ENCODE measurements around the gene ESPN.

ESPN gene

DNA sequence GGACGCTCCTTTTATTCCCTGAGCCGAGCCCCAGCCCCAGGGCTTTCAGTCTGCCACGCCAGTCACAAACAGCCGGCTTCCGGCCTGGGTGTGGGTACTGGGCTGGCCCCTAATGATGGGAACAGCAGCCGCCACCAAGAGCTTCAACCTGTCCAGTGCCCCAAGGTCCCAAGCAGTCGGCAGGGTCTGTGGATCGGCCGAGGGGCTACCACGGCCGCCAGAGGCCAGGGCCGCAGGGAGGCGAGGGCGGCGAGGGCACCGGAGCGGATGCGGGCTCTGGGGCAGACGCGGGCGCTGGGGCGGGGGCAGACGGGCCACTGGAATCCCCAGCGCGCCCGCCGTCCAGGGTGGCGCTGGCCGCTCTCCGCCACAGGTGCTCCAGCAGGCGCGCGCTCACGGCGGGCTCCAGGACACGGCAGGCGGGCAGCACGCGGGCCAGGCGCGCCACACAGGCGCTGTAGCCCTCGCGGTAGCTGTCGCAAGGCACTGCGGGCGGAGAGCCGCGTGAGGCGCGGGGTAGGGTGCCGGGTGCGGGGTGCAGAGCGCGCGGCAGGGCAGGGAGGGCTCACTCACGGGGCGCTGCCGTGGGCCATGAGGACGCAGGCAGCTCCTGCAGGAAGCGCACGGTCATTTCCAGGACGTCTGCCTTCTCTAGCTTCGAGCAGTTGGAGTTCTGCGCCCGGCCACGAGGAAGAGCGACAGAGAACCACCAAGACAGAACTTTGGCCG lies 5.7 kb upstream of the ESPN start:
- DNase-seq (ENCODE audit: low read depth, low spot score) = no peak
- Histone ChIP-seq H3K4me3 (ENCODE audit: insufficient read length, low read depth) (no peak overlapping the region), H3K27me3 (ENCODE audit: insufficient read depth, insufficient read length) (peaks cover 82% of the 10 kb centered on the region), H3K36me3 (ENCODE audit: insufficient read depth, insufficient read length, low read length) (no peaks in the 10 kb centered on the region), H3K9me3 (ENCODE audit: insufficient read depth, low read length) (no peaks in the 10 kb centered on the region), H3K9ac (ENCODE audit: insufficient read length, low read depth) (no peak overlapping the region), H3K4me1 (ENCODE audit: insufficient read depth, insufficient read length) (no peaks in the 10 kb centered on the region)
- TF ChIP-seq YY1 (IDR thresholded peaks at IDR 0.05; ENCODE audit: insufficient read depth, insufficient read length) = no peak
- TF ChIP-seq SUZ12 (IDR thresholded peaks at IDR 0.05; ENCODE audit: extremely low read depth, insufficient read depth, insufficient read length) = no peak
- no peak for TF ChIP-seq ZNF274 (IDR thresholded peaks at IDR 0.05; ENCODE audit: low read depth, low read length)

DNA sequence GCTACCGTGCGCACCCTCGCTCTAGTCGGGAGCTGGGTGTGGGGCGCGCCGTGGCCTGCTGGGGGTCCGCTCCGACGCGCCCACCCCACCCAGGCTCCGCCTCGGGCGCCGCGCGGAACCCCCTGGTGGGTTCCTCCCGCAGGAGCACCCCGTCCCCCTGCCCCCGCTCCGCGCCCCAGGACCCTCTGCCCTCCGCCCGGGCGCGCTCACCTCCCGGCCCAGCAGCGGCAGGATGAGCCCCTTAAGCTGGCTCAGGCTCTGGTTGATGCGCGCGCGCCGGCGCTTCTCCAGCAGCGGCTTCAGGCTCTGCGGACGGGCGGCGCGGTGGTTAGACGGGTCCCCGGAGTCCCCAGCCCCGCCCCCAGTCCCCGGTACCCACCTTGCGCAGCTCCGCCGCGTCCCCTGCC lies 5.2 kb upstream of the ESPN start:
- no peak overlapping the region for H3K9ac ChIP-seq (ENCODE audit: insufficient read length, low read depth)
- peaks cover 86% of the 10 kb centered on the region for H3K27me3 ChIP-seq (ENCODE audit: insufficient read depth, insufficient read length)
- no peaks in the 10 kb centered on the region for H3K4me1 ChIP-seq (ENCODE audit: insufficient read depth, insufficient read length)
- H3K9me3 ChIP-seq (ENCODE audit: insufficient read depth, low read length) = no peaks in the 10 kb centered on the region
- H3K4me3 ChIP-seq (ENCODE audit: insufficient read length, low read depth) = no peak overlapping the region
- DNase-seq (ENCODE audit: low read depth, low spot score) = no peak
- TF ChIP-seq SUZ12 (IDR thresholded peaks at IDR 0.05; ENCODE audit: extremely low read depth, insufficient read depth, insufficient read length) (no peak), YY1 (IDR thresholded peaks at IDR 0.05; ENCODE audit: insufficient read depth, insufficient read length) (no peak), ZNF274 (IDR thresholded peaks at IDR 0.05; ENCODE audit: low read depth, low read length) (no peak)
- H3K36me3 ChIP-seq (ENCODE audit: insufficient read depth, insufficient read length, low read length) = no peaks in the 10 kb centered on the region

DNA sequence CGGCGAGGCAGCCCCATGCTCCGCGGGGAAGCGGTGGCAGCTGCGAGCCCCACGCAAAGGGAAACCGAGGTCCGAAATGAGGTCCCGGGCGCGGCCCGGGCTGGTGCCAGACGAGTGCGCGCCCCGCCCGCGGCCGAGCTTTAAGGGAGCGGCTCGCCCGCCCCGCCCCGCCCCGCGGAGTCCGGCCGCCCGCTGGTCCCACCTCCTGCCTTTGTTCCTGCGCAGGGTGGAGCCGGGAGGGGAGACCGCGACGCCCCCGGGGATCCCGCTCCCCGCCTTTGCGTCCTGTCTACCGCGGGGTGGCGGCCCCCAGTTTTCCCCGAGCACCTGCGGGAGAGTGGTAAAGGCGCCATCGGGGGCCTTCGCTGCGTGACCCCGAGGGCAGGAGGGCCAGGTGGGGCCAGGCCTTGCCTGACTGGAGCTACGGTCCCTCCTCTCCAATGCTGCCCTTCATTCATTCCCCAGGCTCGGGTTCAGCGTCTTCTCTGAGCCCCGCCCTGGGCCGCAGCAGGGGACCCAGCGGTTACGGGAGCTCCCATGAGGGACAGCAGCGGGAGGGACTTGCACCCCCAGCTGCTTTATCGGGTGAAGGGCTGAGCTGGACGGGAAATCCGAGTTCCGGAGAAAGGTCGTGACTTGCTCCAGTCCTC lies 4.6 kb upstream of the ESPN start, which contains the start of gene HES2:
HES2 (minus strand) TSS at position 116 of the 650 bp plus-strand sequence; CDS start at position 17, 99 bp downstream.
- H3K9me3 ChIP-seq (ENCODE audit: insufficient read depth, low read length) = no peaks in the 10 kb centered on the region
- no peak within 1 kb of the TSS for H3K9ac ChIP-seq (ENCODE audit: insufficient read length, low read depth)
- DNase-seq (ENCODE audit: low read depth, low spot score) = no peak
- H3K27me3 ChIP-seq (ENCODE audit: insufficient read depth, insufficient read length) = peaks cover 89% of the 10 kb centered on the region
- TF ChIP-seq YY1 (IDR thresholded peaks at IDR 0.05; ENCODE audit: insufficient read depth, insufficient read length) (no peak), SUZ12 (IDR thresholded peaks at IDR 0.05; ENCODE audit: extremely low read depth, insufficient read depth, insufficient read length) (no peak), ZNF274 (IDR thresholded peaks at IDR 0.05; ENCODE audit: low read depth, low read length) (no peak)
- no peaks in the 10 kb centered on the region for H3K36me3 ChIP-seq (ENCODE audit: insufficient read depth, insufficient read length, low read length)
- H3K4me1 ChIP-seq (ENCODE audit: insufficient read depth, insufficient read length) = no peaks in the 10 kb centered on the region
- no peak within 1 kb of the TSS for H3K4me3 ChIP-seq (ENCODE audit: insufficient read length, low read depth)

DNA sequence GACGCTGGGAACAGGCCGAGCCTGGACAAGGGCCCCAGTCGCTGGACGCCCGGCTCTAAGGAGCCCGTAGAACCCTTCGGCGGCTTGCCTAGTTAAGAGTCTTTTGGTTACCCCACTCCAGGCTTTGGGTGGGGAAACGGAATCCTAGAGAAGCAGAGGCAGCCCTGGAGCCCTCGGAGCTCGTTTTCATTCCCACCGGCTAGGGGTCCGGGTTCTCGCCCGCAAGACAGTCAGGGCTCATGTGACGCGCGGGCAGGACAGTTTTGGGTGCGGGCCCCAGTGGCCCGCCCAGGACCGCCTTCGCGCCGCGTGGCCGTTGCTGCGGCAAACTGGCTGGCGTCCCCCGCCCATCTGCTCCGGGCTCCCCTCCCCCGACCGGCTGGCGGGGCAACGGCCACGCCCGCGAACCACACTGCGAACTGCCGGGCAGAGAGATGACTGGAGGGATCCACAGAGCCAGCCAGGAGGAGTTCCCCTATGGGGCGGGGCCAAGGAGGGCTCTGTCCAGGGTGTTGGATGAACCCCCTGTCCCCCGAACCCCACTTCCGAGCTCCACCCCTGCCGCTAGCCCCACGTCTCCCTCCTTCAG lies 4.0 kb upstream of the ESPN start:
- Histone ChIP-seq H3K4me3 (ENCODE audit: insufficient read length, low read depth) (no peak overlapping the region), H3K4me1 (ENCODE audit: insufficient read depth, insufficient read length) (no peaks in the 10 kb centered on the region)
- no peak for DNase-seq (ENCODE audit: low read depth, low spot score)

DNA sequence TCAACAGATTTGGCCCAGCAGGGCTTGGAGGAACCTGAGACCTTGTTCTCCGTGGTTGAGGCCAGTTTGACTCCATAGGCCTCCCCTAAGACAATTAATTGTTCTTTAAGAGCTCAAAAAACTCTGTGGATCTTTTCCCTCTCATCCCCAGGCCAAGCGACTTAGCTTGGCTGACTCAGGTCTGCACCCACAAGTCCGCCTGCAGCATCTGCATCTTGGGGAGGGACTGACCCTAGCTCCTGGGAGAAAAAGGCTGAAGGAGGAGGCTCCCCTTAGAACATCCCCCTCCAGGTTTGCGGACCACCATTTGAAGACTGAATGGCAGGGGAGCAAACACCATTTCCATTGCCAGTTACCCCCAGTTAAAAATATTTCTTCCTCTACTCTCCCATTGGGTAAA lies 3.3 kb upstream of the ESPN start:
- no peak overlapping the region for H3K9ac ChIP-seq (ENCODE audit: insufficient read length, low read depth)
- no peak for TF ChIP-seq SUZ12 (IDR thresholded peaks at IDR 0.05; ENCODE audit: extremely low read depth, insufficient read depth, insufficient read length)
- no peak for TF ChIP-seq ZNF274 (IDR thresholded peaks at IDR 0.05; ENCODE audit: low read depth, low read length)
- no peak for TF ChIP-seq YY1 (IDR thresholded peaks at IDR 0.05; ENCODE audit: insufficient read depth, insufficient read length)
- H3K4me1 ChIP-seq (ENCODE audit: insufficient read depth, insufficient read length) = no peaks in the 10 kb centered on the region
- no peak overlapping the region for H3K4me3 ChIP-seq (ENCODE audit: insufficient read length, low read depth)
- DNase-seq (ENCODE audit: low read depth, low spot score) = no peak
- no peaks in the 10 kb centered on the region for H3K9me3 ChIP-seq (ENCODE audit: insufficient read depth, low read length)
- peaks cover 89% of the 10 kb centered on the region for H3K27me3 ChIP-seq (ENCODE audit: insufficient read depth, insufficient read length)
- no peaks in the 10 kb centered on the region for H3K36me3 ChIP-seq (ENCODE audit: insufficient read depth, insufficient read length, low read length)

More for the DNA sequence above, 4.0 kb upstream of the ESPN start:
- no peaks in the 10 kb centered on the region for H3K36me3 ChIP-seq (ENCODE audit: insufficient read depth, insufficient read length, low read length)
- H3K27me3 ChIP-seq (ENCODE audit: insufficient read depth, insufficient read length) = peaks cover 89% of the 10 kb centered on the region
- no peak overlapping the region for H3K9ac ChIP-seq (ENCODE audit: insufficient read length, low read depth)
- no peak for TF ChIP-seq SUZ12 (IDR thresholded peaks at IDR 0.05; ENCODE audit: extremely low read depth, insufficient read depth, insufficient read length)
- no peak for TF ChIP-seq YY1 (IDR thresholded peaks at IDR 0.05; ENCODE audit: insufficient read depth, insufficient read length)
- no peak for TF ChIP-seq ZNF274 (IDR thresholded peaks at IDR 0.05; ENCODE audit: low read depth, low read length)
- no peaks in the 10 kb centered on the region for H3K9me3 ChIP-seq (ENCODE audit: insufficient read depth, low read length)

DNA sequence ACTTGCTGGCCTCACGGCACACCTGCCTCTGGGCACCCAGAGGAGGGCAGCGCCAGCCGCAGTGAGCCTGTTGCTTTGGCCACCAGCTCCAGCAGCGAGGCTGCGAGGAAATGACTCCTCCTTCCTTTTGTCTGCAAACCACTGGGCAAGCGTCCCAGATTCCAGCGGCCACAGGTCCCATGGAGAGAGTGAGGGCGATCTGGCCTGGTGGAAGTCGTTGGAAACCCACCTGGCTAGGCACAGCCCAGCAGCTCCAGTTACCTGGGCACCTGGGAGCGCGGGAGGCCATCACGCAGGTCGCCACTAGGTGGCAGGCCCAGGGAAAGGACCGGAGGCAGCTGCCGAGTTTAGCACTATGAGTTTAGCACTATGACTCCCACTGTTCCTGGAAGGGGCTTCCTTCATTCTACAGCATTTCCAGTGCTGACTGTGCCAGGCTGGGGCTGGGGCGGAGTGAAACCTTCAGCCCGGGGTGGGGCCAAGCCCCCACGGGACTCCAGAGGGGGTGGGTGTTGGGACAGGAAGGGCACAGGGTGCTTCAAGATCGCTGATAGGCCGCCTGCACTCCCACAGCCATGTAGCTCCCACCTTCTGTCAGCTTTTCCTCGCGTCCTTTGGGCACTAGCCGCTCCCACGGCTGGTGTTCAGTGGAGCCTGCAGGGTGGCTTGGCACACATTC lies 1.1 kb upstream of the ESPN start:
- Histone ChIP-seq H3K9ac (ENCODE audit: insufficient read length, low read depth) (no peak overlapping the region), H3K4me3 (ENCODE audit: insufficient read length, low read depth) (no peak overlapping the region), H3K4me1 (ENCODE audit: insufficient read depth, insufficient read length) (no peaks in the 10 kb centered on the region), H3K36me3 (ENCODE audit: insufficient read depth, insufficient read length, low read length) (no peaks in the 10 kb centered on the region), H3K27me3 (ENCODE audit: insufficient read depth, insufficient read length) (peaks cover 71% of the 10 kb centered on the region), H3K9me3 (ENCODE audit: insufficient read depth, low read length) (no peaks in the 10 kb centered on the region)
- no peak for DNase-seq (ENCODE audit: low read depth, low spot score)
- TF ChIP-seq YY1 (IDR thresholded peaks at IDR 0.05; ENCODE audit: insufficient read depth, insufficient read length) (no peak), SUZ12 (IDR thresholded peaks at IDR 0.05; ENCODE audit: extremely low read depth, insufficient read depth, insufficient read length) (no peak), ZNF274 (IDR thresholded peaks at IDR 0.05; ENCODE audit: low read depth, low read length) (no peak)

Data from NT2/D1 (cell line).